SK-N-SH treated with all-trans-retinoic acid at 6 μM for 48 hours (cell line): Measurements from ENCODE around the gene IQCH.

Experiments
- ATAC-seq: fragments of 200-7000 bp; cut with Tn5 transposase; 3 replicates; pipeline ENCODE4 v1.9.1; 2020; ENCODE audit warnings: mild to moderate bottlenecking, moderate library complexity
- ARNTL ChIP-seq: fragments of 450-650 bp; formaldehyde crosslinking; IDR thresholded peaks from 2 replicates; pipeline ENCODE4 v1.5.0; 2020; ENCODE audit warnings: low read depth, mild to moderate bottlenecking, moderate library complexity, borderline replicate concordance
- BACH2 ChIP-seq: fragments of 250-450 bp; sonication (Bioruptor Pico); IDR thresholded peaks from 2 replicates; pipeline ENCODE4 v1.9.0; 2021; ENCODE audit warnings: mild to moderate bottlenecking, borderline replicate concordance
- CSDC2 ChIP-seq: fragments of 250-450 bp; sonication (Bioruptor Pico); IDR thresholded peaks from 2 replicates; pipeline ENCODE4 v1.5.0; 2020; ENCODE audit warnings: mild to moderate bottlenecking, moderate library complexity
- ESRRG ChIP-seq: fragments of 250-450 bp; sonication (Bioruptor Pico); IDR thresholded peaks from 2 replicates; pipeline ENCODE4 v1.6.1; 2021; ENCODE audit warnings: mild to moderate bottlenecking
- GLIS3 ChIP-seq: fragments of 250-450 bp; sonication (Bioruptor Pico); IDR thresholded peaks from 2 replicates; pipeline ENCODE4 v1.5.0; 2020; ENCODE audit warnings: mild to moderate bottlenecking, moderate library complexity
- ISL1 ChIP-seq: fragments of 250-450 bp; sonication (Bioruptor Pico); IDR thresholded peaks from 2 replicates; pipeline ENCODE4 v2.1.2; 2022; ENCODE audit warnings: mild to moderate bottlenecking, moderate library complexity
- OSR1 ChIP-seq: fragments of 250-450 bp; sonication (Bioruptor Pico); IDR thresholded peaks from 2 replicates; pipeline ENCODE4 v1.8.0; 2022; ENCODE audit warnings: moderate library complexity, mild to moderate bottlenecking, inconsistent platforms
- PPARA ChIP-seq: fragments of 250-450 bp; sonication (Bioruptor Pico); IDR thresholded peaks from 2 replicates; pipeline ENCODE4 v1.5.0; 2020; ENCODE audit warnings: mild to moderate bottlenecking, borderline replicate concordance
- RARB ChIP-seq: fragments of 250-450 bp; sonication (Bioruptor Pico); IDR thresholded peaks from 2 replicates; pipeline ENCODE4 v1.8.0; 2021; ENCODE audit warnings: mild to moderate bottlenecking, moderate library complexity
- SNAI2 ChIP-seq: fragments of 250-450 bp; sonication (Bioruptor Pico); IDR thresholded peaks from 2 replicates; pipeline ENCODE4 v1.5.0; 2020; ENCODE audit warnings: mild to moderate bottlenecking, moderate library complexity
- TCF4 ChIP-seq: fragments of 250-450 bp; sonication (Bioruptor Pico); IDR thresholded peaks from 2 replicates; pipeline ENCODE4 v1.8.0; 2021; ENCODE audit warnings: mild to moderate bottlenecking, moderate library complexity, borderline replicate concordance
- TOX ChIP-seq: fragments of 250-450 bp; sonication (Bioruptor Pico); IDR thresholded peaks from 2 replicates; pipeline ENCODE4 v1.8.0; 2021; ENCODE audit warnings: mild to moderate bottlenecking, moderate library complexity, borderline replicate concordance
- ZC3H10 ChIP-seq: fragments of 250-450 bp; sonication (Bioruptor Pico); IDR thresholded peaks from 2 replicates; pipeline ENCODE4 v1.5.1; 2021; ENCODE audit warnings: mild to moderate bottlenecking, moderate library complexity
- ZFP3 ChIP-seq: fragments of 250-450 bp; sonication (Bioruptor Pico); IDR thresholded peaks from 2 replicates; pipeline ENCODE4 v1.5.0; 2020; ENCODE audit warnings: mild to moderate bottlenecking, moderate library complexity
- ZFP30 ChIP-seq: fragments of 450-650 bp; formaldehyde crosslinking; IDR thresholded peaks from 2 replicates; pipeline ENCODE4 v1.5.0; 2022; ENCODE audit warnings: mild to moderate bottlenecking, moderate library complexity
- ZNF565 ChIP-seq: fragments of 450-650 bp; formaldehyde crosslinking; conservative IDR thresholded peaks from 2 replicates; pipeline ENCODE4 v1.5.0; 2020; ENCODE audit warnings: low read depth, mild to moderate bottlenecking, moderate library complexity
- ZNF70 ChIP-seq: fragments of 450-650 bp; formaldehyde crosslinking; IDR thresholded peaks from 2 replicates; pipeline ENCODE4 v1.5.0; 2020; ENCODE audit warnings: mild to moderate bottlenecking, moderate library complexity
- ZNF8 ChIP-seq: fragments of 450-650 bp; formaldehyde crosslinking; IDR thresholded peaks from 2 replicates; pipeline ENCODE4 v1.5.0; 2020; ENCODE audit warnings: mild to moderate bottlenecking, moderate library complexity
- TF ChIP-seq, protein P1 (sequence below): fragments of 250-450 bp; sonication (Bioruptor Pico); IDR thresholded peaks from 2 replicates; pipeline ENCODE4 v1.8.0; 2020; ENCODE audit warnings: mild to moderate bottlenecking, moderate library complexity, borderline replicate concordance
- TF ChIP-seq, protein P2 (sequence below): fragments of 250-450 bp; sonication (Bioruptor Pico); IDR thresholded peaks from 2 replicates; pipeline ENCODE4 v1.5.0; 2020; ENCODE audit warnings: mild to moderate bottlenecking, moderate library complexity
- TF ChIP-seq, protein P3 (sequence below): fragments of 250-450 bp; sonication (Bioruptor Pico); IDR thresholded peaks from 2 replicates; pipeline ENCODE4 v1.8.0; 2021; ENCODE audit warnings: low read depth, mild to moderate bottlenecking, moderate library complexity, borderline replicate concordance
- TF ChIP-seq, protein P4 (sequence below): fragments of 250-450 bp; sonication (Bioruptor Pico); IDR thresholded peaks from 2 replicates; pipeline ENCODE4 v1.5.1; 2020; ENCODE audit warnings: low read depth, mild to moderate bottlenecking, moderate library complexity
- TF ChIP-seq, protein P5 (sequence below): fragments of 250-450 bp; sonication (Bioruptor Pico); IDR thresholded peaks from 2 replicates; pipeline ENCODE4 v1.5.1; 2021; ENCODE audit warnings: mild to moderate bottlenecking, moderate library complexity

IQCH gene

DNA sequence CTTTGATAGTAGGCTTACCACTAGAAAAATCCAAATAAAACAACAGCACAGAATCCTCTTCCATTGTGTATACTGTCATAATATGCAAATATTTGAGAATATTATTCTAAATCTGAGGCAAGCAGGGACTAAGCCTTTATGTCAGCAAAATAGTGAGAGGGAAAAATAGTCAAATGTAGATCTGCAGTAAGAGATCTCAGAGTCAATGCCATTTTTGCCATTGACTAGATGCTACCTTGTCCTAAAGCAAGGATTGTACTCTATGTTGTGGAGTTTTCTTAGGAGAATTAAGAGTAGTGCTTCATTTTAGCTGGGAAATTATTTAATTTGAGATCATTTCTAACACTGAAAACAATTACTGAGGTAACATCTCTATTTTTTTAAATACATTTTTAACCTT is 50.2 kb downstream of the IQCH start:
- TF ChIP-seq ZNF565 (CRISPR knock-in tag) (no peak), OSR1 (CRISPR knock-in tag) (no peak), RARB (CRISPR knock-in tag) (no peak), TCF4 (CRISPR knock-in tag) (no peak), BACH2 (no peak), ESRRG (no peak), ZFP30 (CRISPR knock-in tag) (no peak), ZC3H10 (CRISPR knock-in tag) (no peak)
- TF ChIP-seq, protein P1, sequence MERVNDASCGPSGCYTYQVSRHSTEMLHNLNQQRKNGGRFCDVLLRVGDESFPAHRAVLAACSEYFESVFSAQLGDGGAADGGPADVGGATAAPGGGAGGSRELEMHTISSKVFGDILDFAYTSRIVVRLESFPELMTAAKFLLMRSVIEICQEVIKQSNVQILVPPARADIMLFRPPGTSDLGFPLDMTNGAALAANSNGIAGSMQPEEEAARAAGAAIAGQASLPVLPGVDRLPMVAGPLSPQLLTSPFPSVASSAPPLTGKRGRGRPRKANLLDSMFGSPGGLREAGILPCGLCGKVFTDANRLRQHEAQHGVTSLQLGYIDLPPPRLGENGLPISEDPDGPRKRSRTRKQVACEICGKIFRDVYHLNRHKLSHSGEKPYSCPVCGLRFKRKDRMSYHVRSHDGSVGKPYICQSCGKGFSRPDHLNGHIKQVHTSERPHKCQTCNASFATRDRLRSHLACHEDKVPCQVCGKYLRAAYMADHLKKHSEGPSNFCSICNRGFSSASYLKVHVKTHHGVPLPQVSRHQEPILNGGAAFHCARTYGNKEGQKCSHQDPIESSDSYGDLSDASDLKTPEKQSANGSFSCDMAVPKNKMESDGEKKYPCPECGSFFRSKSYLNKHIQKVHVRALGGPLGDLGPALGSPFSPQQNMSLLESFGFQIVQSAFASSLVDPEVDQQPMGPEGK (CRISPR knock-in tag), result no peak
- TF ChIP-seq, protein P2, sequence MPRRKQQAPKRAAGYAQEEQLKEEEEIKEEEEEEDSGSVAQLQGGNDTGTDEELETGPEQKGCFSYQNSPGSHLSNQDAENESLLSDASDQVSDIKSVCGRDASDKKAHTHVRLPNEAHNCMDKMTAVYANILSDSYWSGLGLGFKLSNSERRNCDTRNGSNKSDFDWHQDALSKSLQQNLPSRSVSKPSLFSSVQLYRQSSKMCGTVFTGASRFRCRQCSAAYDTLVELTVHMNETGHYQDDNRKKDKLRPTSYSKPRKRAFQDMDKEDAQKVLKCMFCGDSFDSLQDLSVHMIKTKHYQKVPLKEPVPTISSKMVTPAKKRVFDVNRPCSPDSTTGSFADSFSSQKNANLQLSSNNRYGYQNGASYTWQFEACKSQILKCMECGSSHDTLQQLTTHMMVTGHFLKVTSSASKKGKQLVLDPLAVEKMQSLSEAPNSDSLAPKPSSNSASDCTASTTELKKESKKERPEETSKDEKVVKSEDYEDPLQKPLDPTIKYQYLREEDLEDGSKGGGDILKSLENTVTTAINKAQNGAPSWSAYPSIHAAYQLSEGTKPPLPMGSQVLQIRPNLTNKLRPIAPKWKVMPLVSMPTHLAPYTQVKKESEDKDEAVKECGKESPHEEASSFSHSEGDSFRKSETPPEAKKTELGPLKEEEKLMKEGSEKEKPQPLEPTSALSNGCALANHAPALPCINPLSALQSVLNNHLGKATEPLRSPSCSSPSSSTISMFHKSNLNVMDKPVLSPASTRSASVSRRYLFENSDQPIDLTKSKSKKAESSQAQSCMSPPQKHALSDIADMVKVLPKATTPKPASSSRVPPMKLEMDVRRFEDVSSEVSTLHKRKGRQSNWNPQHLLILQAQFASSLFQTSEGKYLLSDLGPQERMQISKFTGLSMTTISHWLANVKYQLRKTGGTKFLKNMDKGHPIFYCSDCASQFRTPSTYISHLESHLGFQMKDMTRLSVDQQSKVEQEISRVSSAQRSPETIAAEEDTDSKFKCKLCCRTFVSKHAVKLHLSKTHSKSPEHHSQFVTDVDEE (CRISPR knock-in tag), result no peak
- TF ChIP-seq, protein P3, sequence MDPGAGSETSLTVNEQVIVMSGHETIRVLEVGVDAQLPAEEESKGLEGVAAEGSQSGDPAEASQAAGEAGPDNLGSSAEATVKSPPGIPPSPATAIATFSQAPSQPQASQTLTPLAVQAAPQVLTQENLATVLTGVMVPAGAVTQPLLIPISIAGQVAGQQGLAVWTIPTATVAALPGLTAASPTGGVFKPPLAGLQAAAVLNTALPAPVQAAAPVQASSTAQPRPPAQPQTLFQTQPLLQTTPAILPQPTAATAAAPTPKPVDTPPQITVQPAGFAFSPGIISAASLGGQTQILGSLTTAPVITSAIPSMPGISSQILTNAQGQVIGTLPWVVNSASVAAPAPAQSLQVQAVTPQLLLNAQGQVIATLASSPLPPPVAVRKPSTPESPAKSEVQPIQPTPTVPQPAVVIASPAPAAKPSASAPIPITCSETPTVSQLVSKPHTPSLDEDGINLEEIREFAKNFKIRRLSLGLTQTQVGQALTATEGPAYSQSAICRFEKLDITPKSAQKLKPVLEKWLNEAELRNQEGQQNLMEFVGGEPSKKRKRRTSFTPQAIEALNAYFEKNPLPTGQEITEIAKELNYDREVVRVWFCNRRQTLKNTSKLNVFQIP (CRISPR knock-in tag), result no peak
- ATAC-seq, result no peak

DNA sequence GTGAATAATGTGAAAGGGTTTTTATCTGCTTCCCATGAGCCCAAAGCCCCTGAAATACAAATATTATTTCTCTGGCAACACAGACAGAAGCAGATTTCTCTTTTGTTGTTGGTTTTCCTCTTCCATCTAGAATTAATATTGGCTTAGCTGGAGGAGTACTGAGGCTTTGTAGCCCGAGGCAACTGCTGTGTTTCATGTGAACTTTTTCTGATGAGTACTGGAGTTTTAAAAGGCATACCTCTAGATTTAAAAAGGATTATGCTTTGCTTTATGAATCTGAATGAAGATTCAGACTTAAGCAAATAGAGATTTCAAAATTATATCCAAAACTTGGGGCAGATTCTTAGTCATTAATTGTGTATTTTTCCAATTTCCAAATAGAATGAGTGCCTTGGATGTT is 50.9 kb downstream of the IQCH start:
- TF ChIP-seq GLIS3 (CRISPR knock-in tag) (no peak), ZNF8 (CRISPR knock-in tag) (no peak), ZFP3 (CRISPR knock-in tag) (no peak), ZNF70 (no peak), ISL1 (CRISPR knock-in tag) (no peak), PPARA (no peak), ZFP30 (CRISPR knock-in tag) (no peak), ARNTL (CRISPR knock-in tag) (no peak), TCF4 (CRISPR knock-in tag) (no peak), CSDC2 (no peak), RARB (CRISPR knock-in tag) (no peak)
- TF ChIP-seq, protein P4, sequence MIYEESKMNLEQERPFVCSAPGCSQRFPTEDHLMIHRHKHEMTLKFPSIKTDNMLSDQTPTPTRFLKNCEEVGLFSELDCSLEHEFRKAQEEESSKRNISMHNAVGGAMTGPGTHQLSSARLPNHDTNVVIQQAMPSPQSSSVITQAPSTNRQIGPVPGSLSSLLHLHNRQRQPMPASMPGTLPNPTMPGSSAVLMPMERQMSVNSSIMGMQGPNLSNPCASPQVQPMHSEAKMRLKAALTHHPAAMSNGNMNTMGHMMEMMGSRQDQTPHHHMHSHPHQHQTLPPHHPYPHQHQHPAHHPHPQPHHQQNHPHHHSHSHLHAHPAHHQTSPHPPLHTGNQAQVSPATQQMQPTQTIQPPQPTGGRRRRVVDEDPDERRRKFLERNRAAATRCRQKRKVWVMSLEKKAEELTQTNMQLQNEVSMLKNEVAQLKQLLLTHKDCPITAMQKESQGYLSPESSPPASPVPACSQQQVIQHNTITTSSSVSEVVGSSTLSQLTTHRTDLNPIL (CRISPR knock-in tag), result no peak
- TF ChIP-seq, protein P5, sequence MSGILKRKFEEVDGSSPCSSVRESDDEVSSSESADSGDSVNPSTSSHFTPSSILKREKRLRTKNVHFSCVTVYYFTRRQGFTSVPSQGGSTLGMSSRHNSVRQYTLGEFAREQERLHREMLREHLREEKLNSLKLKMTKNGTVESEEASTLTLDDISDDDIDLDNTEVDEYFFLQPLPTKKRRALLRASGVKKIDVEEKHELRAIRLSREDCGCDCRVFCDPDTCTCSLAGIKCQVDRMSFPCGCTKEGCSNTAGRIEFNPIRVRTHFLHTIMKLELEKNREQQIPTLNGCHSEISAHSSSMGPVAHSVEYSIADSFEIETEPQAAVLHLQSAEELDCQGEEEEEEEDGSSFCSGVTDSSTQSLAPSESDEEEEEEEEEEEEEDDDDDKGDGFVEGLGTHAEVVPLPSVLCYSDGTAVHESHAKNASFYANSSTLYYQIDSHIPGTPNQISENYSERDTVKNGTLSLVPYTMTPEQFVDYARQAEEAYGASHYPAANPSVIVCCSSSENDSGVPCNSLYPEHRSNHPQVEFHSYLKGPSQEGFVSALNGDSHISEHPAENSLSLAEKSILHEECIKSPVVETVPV, result no peak
- TF ChIP-seq, protein P3 (CRISPR knock-in tag), result no peak
- TF ChIP-seq, all 23 proteins: peak for 0
- no peak for ATAC-seq

DNA sequence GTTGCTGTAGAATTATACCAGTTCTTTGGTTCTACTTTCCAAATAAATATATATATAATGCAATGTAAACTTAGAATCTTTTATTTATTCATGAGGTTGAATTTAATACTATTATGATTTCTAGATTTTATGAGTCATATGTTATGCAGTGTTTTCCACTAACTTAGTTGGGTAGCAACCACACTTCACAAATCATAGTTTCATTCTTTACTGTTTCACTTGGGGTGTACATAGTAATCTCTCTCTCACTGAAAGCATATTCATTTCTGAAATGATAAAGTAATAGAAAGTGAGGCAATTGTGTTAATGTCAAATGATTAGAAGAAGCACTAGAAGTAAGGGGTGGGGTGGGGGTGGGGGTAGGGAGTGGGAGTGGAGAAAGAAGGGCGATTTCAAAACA is 52.6 kb downstream of the IQCH start:
- peak; percentile 87 for ATAC-seq
- TF ChIP-seq SNAI2 (CRISPR knock-in tag) (no peak), TOX (CRISPR knock-in tag) (no peak), PPARA (no peak), RARB (CRISPR knock-in tag) (no peak), ARNTL (CRISPR knock-in tag) (no peak), OSR1 (CRISPR knock-in tag) (no peak), ESRRG (no peak), TCF4 (CRISPR knock-in tag) (no peak), ZNF565 (CRISPR knock-in tag) (no peak), ZC3H10 (CRISPR knock-in tag) (no peak), ZFP30 (CRISPR knock-in tag) (no peak)
- TF ChIP-seq, protein P5, result no peak
- TF ChIP-seq, protein P3 (CRISPR knock-in tag), result no peak
